K562 (cell line): ENCODE measurements around the gene HSF5. TPM values are rescaled to one million over a fixed set of nuclear protein-coding genes. Genes with fewer than 3 reads are reported as not detected.

ENCODE experiments used
- C11orf30 ChIP-seq: fragments of 450-650 bp; IDR thresholded peaks from 2 replicates; pipeline ENCODE4 v1.6.1; 2016; ENCODE audit warnings: low read depth, mild to moderate bottlenecking
- CSDE1 ChIP-seq, 2 experiments: fragments of 450-650 bp; IDR thresholded peaks; 2 replicates each; pipeline ENCODE4 v1.6.1; 2016; ENCODE audit warnings: mild to moderate bottlenecking in 1 of 2
- ELF4 ChIP-seq: fragments of 450-650 bp; formaldehyde crosslinking; IDR thresholded peaks from 2 replicates; pipeline ENCODE4 v1.4.0; 2022; ENCODE audit warnings: missing genetic modification characterization
- EP400 ChIP-seq: fragments of 450-650 bp; IDR thresholded peaks from 2 replicates; pipeline ENCODE4 v1.6.1; 2017; ENCODE audit warnings: antibody characterized with exemption, mild to moderate bottlenecking, moderate library complexity
- FOXA1 ChIP-seq: fragments of 450-650 bp; IDR thresholded peaks from 2 replicates; pipeline ENCODE4 v1.6.1; 2016; ENCODE audit warnings: mild to moderate bottlenecking, borderline replicate concordance
- GTF2A2 ChIP-seq: IDR thresholded peaks from 2 replicates; pipeline ENCODE4 v1.6.1; 2016; ENCODE audit warnings: mild to moderate bottlenecking, missing genetic modification characterization, missing compliant biosample characterization
- HCFC1 ChIP-seq: IDR thresholded peaks from 2 replicates; pipeline ENCODE4 v1.6.1; 2012; ENCODE audit warnings: low read depth, low read length, improper control_type of control experiment
- KLF13 ChIP-seq: fragments of 450-650 bp; IDR thresholded peaks from 2 replicates; pipeline ENCODE4 v1.6.1; 2016; ENCODE audit warnings: missing genetic modification characterization, low read depth, mild to moderate bottlenecking, missing compliant biosample characterization, moderate library complexity, borderline replicate concordance
- PTTG1 ChIP-seq: fragments of 450-650 bp; IDR thresholded peaks from 2 replicates; pipeline ENCODE4 v1.6.1; 2016; ENCODE audit warnings: low read depth, mild to moderate bottlenecking, missing genetic modification characterization, missing compliant biosample characterization
- SIN3A ChIP-seq, 2 experiments: fragments of 150-350 bp in 1 of 2; IDR thresholded peaks; 2 replicates each; pipeline ENCODE4 v1.6.1; 2011 to 2016; ENCODE audit warnings: borderline replicate concordance in 2 of 2, low read depth in 2 of 2, low read length in 2 of 2, mild to moderate bottlenecking in 2 of 2, moderate library complexity in 2 of 2; ENCODE audit not compliant: control insufficient read depth in 1 of 2
- SMARCC2 ChIP-seq: fragments of 450-650 bp; IDR thresholded peaks from 2 replicates; pipeline ENCODE4 v1.6.1; 2017; ENCODE audit warnings: antibody characterized with exemption, moderate library complexity, mild to moderate bottlenecking, low read depth
- SNIP1 ChIP-seq: fragments of 450-650 bp; IDR thresholded peaks from 2 replicates; pipeline ENCODE4 v1.7.1; 2017; ENCODE audit warnings: low read depth, mild to moderate bottlenecking
- SREBF1 ChIP-seq: fragments of 150-350 bp; IDR thresholded peaks from 2 replicates; pipeline ENCODE4 v1.6.1; 2014; ENCODE audit warnings: antibody characterized with exemption, low read depth, low read length, borderline replicate concordance
- THAP7 ChIP-seq: fragments of 250-450 bp; sonication (Bioruptor Pico); IDR thresholded peaks from 2 replicates; pipeline ENCODE4 v1.5.0; 2021
- WHSC1 ChIP-seq: IDR thresholded peaks from one replicate; pipeline ENCODE4 v1.6.1; 2012; ENCODE audit warnings: low read length, control low read depth, inconsistent platforms
- ZBTB2 ChIP-seq: fragments of 450-650 bp; IDR thresholded peaks from 2 replicates; pipeline ENCODE4 v1.6.1; 2016; ENCODE audit warnings: antibody characterized with exemption
- ZKSCAN1 ChIP-seq: fragments of 150-350 bp; IDR thresholded peaks from 2 replicates; pipeline ENCODE4 v1.6.1; 2016; ENCODE audit warnings: low read depth, low read length
- ZNF146 ChIP-seq: IDR thresholded peaks from one replicate; pipeline ENCODE4 v1.6.1; 2018; ENCODE audit warnings: missing compliant biosample characterization; ENCODE audit not compliant: unreplicated experiment
- ZNF444 ChIP-seq: fragments of 250-450 bp; sonication (Bioruptor Pico); IDR thresholded peaks from 2 replicates; pipeline ENCODE4 v1.4.0; 2020; ENCODE audit warnings: mild to moderate bottlenecking, moderate library complexity
- ZNF695 ChIP-seq: fragments of 450-650 bp; formaldehyde crosslinking; IDR thresholded peaks from 2 replicates; pipeline ENCODE4 v1.4.0; 2020; ENCODE audit warnings: mild to moderate bottlenecking, moderate library complexity
- polyA plus RNA-seq, 8 experiments: library from polyadenylated mRNA; depleted of rRNA in 4 of 8; stranded (reverse) in 5 of 8; unstranded in 3 of 8; fragments of >200 nt; fragmentation: Nextera tagmentation in 2 of 8; fragmentation: Illumina TruSeq in 1 of 8; extraction: Ambion mirVana in 2 of 8; extraction: Trizol in 1 of 8; gene quantifications; 2 replicates each; pipeline versions ENCODE4 v1.2.1 to v1.2.3, GENCODE V29; 2011 to 2014; ENCODE audit warnings: inconsistent platforms in 1 of 8, missing spikeins in 1 of 8
- total RNA-seq, 7 experiments: library from RNA; depleted of rRNA in 6 of 7; stranded (reverse); fragments of >200 nt in 6 of 7; fragmentation: Illumina TruSeq in 2 of 7; extraction: Trizol in 2 of 7; gene quantifications; 2 replicates each; pipeline versions ENCODE4 v1.2.1 to v1.2.3, GENCODE V29; 2011 to 2021; ENCODE audit warnings: low replicate concordance in 1 of 7
- TF ChIP-seq, protein P1 (sequence below): sonication (generic); formaldehyde crosslinking; IDR thresholded peaks from 2 replicates; pipeline ENCODE4 v1.8.0; 2022; ENCODE audit warnings: mild to moderate bottlenecking, missing genetic modification reagents, borderline replicate concordance
- TF ChIP-seq, protein P2 (sequence below): sonication (generic); formaldehyde crosslinking; IDR thresholded peaks from 2 replicates; pipeline ENCODE4 v1.8.0; 2022; ENCODE audit warnings: missing genetic modification reagents, mild to moderate bottlenecking, moderate library complexity, borderline replicate concordance
- TF ChIP-seq, protein P3 (sequence below): IDR thresholded peaks from 2 replicates; pipeline ENCODE4 v1.6.1; 2011; ENCODE audit not compliant: insufficient read length; ENCODE audit errors: extremely low read depth

The HSF5 gene
- total and polyA plus RNA-seq, 9 of the 15 experiments (the other 6 are each of a cell fraction or from before 2014, with no cell fraction given), result 0.04 TPM; not detected in 8

DNA sequence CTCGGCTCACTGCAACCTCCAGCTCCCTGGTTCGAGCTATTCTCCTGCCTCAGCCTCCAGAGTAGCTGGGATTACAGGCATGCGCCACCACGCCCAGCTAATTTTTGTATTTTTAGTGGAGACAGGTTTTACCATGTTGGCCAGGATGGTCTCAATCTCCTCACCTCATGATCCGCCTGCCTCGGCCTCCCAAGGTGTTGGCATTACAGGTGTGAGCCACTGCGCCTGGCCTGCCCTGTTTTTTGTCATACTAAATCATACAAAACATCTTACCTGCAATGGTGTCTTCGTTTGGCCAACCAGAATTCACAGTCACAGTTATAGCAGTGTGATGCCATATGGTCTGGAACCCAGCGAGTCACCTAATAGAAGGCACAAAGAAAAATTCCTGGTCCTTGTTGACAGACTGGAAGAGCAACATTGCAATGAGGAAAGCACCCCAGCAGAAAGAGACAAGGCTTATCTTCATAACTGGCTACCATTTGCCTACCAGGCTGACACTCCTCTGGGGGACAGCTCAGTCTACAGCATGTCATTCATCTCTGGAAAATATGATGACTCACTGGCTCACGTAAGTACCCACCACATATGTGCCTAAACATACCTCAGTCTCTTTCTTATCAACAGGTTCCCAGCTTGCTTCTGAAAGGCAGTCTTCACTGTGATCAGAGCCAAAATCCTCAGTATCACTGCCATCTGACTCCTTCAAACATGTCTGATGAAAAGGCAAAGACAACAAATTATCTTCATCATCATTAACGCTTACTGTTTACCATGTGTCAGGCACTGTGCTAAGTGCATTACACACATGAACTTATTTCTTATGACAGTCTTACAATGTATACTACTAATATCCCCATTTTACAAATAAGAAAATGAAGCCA, 4.3 kb upstream of the HSF5 start (continued):
- TF ChIP-seq THAP7 (no peak), ELF4 (CRISPR knock-in tag) (peak; percentile 73), EP400 (peak; percentile 67), KLF13 (tag) (no peak), PTTG1 (no peak), ZNF695 (CRISPR knock-in tag) (no peak), ZNF444 (CRISPR knock-in tag) (no peak), SREBF1 (no peak), SIN3A (IDR thresholded peaks at IDR 0.05; ENCODE audit: borderline replicate concordance in 2 of 2, control insufficient read depth in 1 of 2, low read depth in 2 of 2, low read length in 2 of 2) (no peak), C11orf30 (peak; percentile 98), ZNF146 (no peak), SNIP1 (no peak), ZBTB2 (peak; percentile 69; the same call in 1 of the 2 replicates), WHSC1 (no peak), ZKSCAN1 (0 out of 2 replicates have a peak, but pooled peaks have one; percentile 12), GTF2A2 (tag) (no peak; the same call in 1 of the 2 replicates), FOXA1 (no peak), HCFC1 (no peak), SMARCC2 (peak; percentile 96), CSDE1 (IDR thresholded peaks at IDR 0.05) (no peak)
- TF ChIP-seq, protein P1, sequence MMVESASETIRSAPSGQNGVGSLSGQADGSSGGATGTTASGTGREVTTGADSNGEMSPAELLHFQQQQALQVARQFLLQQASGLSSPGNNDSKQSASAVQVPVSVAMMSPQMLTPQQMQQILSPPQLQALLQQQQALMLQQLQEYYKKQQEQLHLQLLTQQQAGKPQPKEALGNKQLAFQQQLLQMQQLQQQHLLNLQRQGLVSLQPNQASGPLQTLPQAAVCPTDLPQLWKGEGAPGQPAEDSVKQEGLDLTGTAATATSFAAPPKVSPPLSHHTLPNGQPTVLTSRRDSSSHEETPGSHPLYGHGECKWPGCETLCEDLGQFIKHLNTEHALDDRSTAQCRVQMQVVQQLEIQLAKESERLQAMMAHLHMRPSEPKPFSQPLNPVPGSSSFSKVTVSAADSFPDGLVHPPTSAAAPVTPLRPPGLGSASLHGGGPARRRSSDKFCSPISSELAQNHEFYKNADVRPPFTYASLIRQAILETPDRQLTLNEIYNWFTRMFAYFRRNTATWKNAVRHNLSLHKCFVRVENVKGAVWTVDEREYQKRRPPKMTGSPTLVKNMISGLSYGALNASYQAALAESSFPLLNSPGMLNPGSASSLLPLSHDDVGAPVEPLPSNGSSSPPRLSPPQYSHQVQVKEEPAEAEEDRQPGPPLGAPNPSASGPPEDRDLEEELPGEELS, result peak; percentile 30; the same call in 1 of the 2 replicates
- TF ChIP-seq, protein P2, sequence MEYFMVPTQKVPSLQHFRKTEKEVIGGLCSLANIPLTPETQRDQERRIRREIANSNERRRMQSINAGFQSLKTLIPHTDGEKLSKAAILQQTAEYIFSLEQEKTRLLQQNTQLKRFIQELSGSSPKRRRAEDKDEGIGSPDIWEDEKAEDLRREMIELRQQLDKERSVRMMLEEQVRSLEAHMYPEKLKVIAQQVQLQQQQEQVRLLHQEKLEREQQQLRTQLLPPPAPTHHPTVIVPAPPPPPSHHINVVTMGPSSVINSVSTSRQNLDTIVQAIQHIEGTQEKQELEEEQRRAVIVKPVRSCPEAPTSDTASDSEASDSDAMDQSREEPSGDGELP (CRISPR knock-in tag), result peak; percentile 67
- TF ChIP-seq, protein P3, sequence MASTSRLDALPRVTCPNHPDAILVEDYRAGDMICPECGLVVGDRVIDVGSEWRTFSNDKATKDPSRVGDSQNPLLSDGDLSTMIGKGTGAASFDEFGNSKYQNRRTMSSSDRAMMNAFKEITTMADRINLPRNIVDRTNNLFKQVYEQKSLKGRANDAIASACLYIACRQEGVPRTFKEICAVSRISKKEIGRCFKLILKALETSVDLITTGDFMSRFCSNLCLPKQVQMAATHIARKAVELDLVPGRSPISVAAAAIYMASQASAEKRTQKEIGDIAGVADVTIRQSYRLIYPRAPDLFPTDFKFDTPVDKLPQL, result no peak
